Activated T-cell treated with anti-CD3 and anti-CD28 coated beads, Interleukin-2, amount 50 U/mL, for 24 hours (primary cell): ENCODE results near the gene GULP1.

Experiments used
- DNase-seq: peaks from one replicate; pipeline ENCODE4 v3.0.0-alpha.2; 2020
- H3K27ac Mint-ChIP-seq: 2 replicates; pipeline ENCODE4 v1.8.0; 2020; ENCODE audit warnings: mild to moderate bottlenecking, mixed read lengths
- H3K27me3 Mint-ChIP-seq: 2 replicates; pipeline ENCODE4 v1.8.0; 2020; ENCODE audit warnings: mixed read lengths
- H3K36me3 Mint-ChIP-seq: 2 replicates; pipeline ENCODE4 v1.8.0; 2020; ENCODE audit warnings: low read depth, mixed read lengths
- H3K4me1 Mint-ChIP-seq: 2 replicates; pipeline ENCODE4 v1.8.0; 2020; ENCODE audit warnings: low read depth, mixed read lengths
- H3K4me3 Mint-ChIP-seq: 2 replicates; pipeline ENCODE4 v1.8.0; 2020; ENCODE audit warnings: mild to moderate bottlenecking, moderate library complexity, mixed read lengths
- H3K9me3 Mint-ChIP-seq: 2 replicates; pipeline ENCODE4 v1.8.0; 2020; ENCODE audit warnings: mixed read lengths

Gene GULP1

GRCh38 chr2:188506843-188507242 is 215.2 kb downstream of the GULP1 start:
- no peak overlapping the region for H3K4me3 Mint-ChIP-seq
- peaks cover 6% of the 10 kb centered on the region for H3K27me3 Mint-ChIP-seq
- no peak for DNase-seq
- H3K9me3 Mint-ChIP-seq = no peaks in the 10 kb centered on the region
- H3K36me3 Mint-ChIP-seq = no peaks in the 10 kb centered on the region
- H3K27ac Mint-ChIP-seq = no peak overlapping the region
- no peaks in the 10 kb centered on the region for H3K4me1 Mint-ChIP-seq

GRCh38 chr2:188511346-188511745 is 219.7 kb downstream of the GULP1 start:
- peaks cover 6% of the 10 kb centered on the region for H3K27me3 Mint-ChIP-seq
- DNase-seq = no peak
- H3K9me3 Mint-ChIP-seq = no peaks in the 10 kb centered on the region
- H3K4me1 Mint-ChIP-seq = no peaks in the 10 kb centered on the region
- no peaks in the 10 kb centered on the region for H3K36me3 Mint-ChIP-seq
- no peak overlapping the region for H3K4me3 Mint-ChIP-seq
- H3K27ac Mint-ChIP-seq = no peak overlapping the region

- Mint-ChIP-seq H3K4me3 (no peak overlapping the region), H3K9me3 (no peaks in the 10 kb centered on the region), H3K27me3 (peaks cover 3% of the 10 kb centered on the region), H3K27ac (no peak overlapping the region), H3K36me3 (no peaks in the 10 kb centered on the region), H3K4me1 (no peaks in the 10 kb centered on the region)
- no peak for DNase-seq
These were observed 220.8 kb downstream of the GULP1 start for GRCh38 chr2:188512456-188512855.

- Mint-ChIP-seq H3K4me3 (no peak overlapping the region), H3K27ac (no peak overlapping the region), H3K9me3 (no peaks in the 10 kb centered on the region), H3K36me3 (no peaks in the 10 kb centered on the region), H3K4me1 (no peaks in the 10 kb centered on the region), H3K27me3 (peaks cover 3% of the 10 kb centered on the region)
- no peak for DNase-seq
These were observed 224.2 kb downstream of the GULP1 start for GRCh38 chr2:188515918-188516317.

GRCh38 chr2:188517549-188518215 is 226.0 kb downstream of the GULP1 start:
- DNase-seq = no peak
- H3K9me3 Mint-ChIP-seq = no peaks in the 10 kb centered on the region
- H3K36me3 Mint-ChIP-seq = no peaks in the 10 kb centered on the region
- no peak overlapping the region for H3K27ac Mint-ChIP-seq
- H3K4me3 Mint-ChIP-seq = no peak overlapping the region
- peaks cover 3% of the 10 kb centered on the region for H3K27me3 Mint-ChIP-seq
- H3K4me1 Mint-ChIP-seq = no peaks in the 10 kb centered on the region

- Mint-ChIP-seq H3K4me1 (no peaks in the 10 kb centered on the region), H3K36me3 (no peaks in the 10 kb centered on the region), H3K9me3 (no peaks in the 10 kb centered on the region), H3K27ac (no peak overlapping the region), H3K4me3 (no peak overlapping the region), H3K27me3 (peaks cover 3% of the 10 kb centered on the region)
- DNase-seq = no peak
These were observed 226.7 kb downstream of the GULP1 start for GRCh38 chr2:188518381-188518780.

GRCh38 chr2:188519136-188519535 is 227.5 kb downstream of the GULP1 start:
- Mint-ChIP-seq H3K36me3 (no peaks in the 10 kb centered on the region), H3K4me3 (no peak overlapping the region), H3K27ac (no peak overlapping the region), H3K9me3 (no peaks in the 10 kb centered on the region), H3K4me1 (no peaks in the 10 kb centered on the region), H3K27me3 (peaks cover 3% of the 10 kb centered on the region)
- DNase-seq = no peak

- Mint-ChIP-seq H3K27me3 (peaks cover 3% of the 10 kb centered on the region), H3K4me3 (no peak overlapping the region), H3K4me1 (no peaks in the 10 kb centered on the region), H3K9me3 (no peaks in the 10 kb centered on the region), H3K27ac (no peak overlapping the region), H3K36me3 (no peaks in the 10 kb centered on the region)
- DNase-seq = no peak
These were observed 230.8 kb downstream of the GULP1 start for GRCh38 chr2:188522517-188522916.

GRCh38 chr2:188523919-188524318 is 232.2 kb downstream of the GULP1 start:
- Mint-ChIP-seq H3K27ac (no peak overlapping the region), H3K27me3 (peaks cover 3% of the 10 kb centered on the region), H3K36me3 (no peaks in the 10 kb centered on the region), H3K4me3 (no peak overlapping the region), H3K9me3 (no peaks in the 10 kb centered on the region), H3K4me1 (no peaks in the 10 kb centered on the region)
- DNase-seq = no peak

- Mint-ChIP-seq H3K27ac (no peak overlapping the region), H3K36me3 (no peaks in the 10 kb centered on the region), H3K4me1 (no peaks in the 10 kb centered on the region), H3K27me3 (peaks cover 3% of the 10 kb centered on the region), H3K4me3 (no peak overlapping the region), H3K9me3 (no peaks in the 10 kb centered on the region)
- DNase-seq = peak; percentile 27
These were observed 232.9 kb downstream of the GULP1 start for GRCh38 chr2:188524519-188525113.

- Mint-ChIP-seq H3K9me3 (no peaks in the 10 kb centered on the region), H3K27ac (no peak overlapping the region), H3K4me3 (no peak overlapping the region), H3K27me3 (no peaks in the 10 kb centered on the region), H3K4me1 (no peaks in the 10 kb centered on the region), H3K36me3 (no peaks in the 10 kb centered on the region)
- no peak for DNase-seq
These were observed 235.0 kb downstream of the GULP1 start for GRCh38 chr2:188526701-188527100.

GRCh38 chr2:188527141-188527540 is 235.5 kb downstream of the GULP1 start:
- Mint-ChIP-seq H3K27me3 (no peaks in the 10 kb centered on the region), H3K27ac (no peak overlapping the region), H3K9me3 (no peaks in the 10 kb centered on the region), H3K36me3 (no peaks in the 10 kb centered on the region), H3K4me3 (no peak overlapping the region), H3K4me1 (no peaks in the 10 kb centered on the region)
- no peak for DNase-seq

GRCh38 chr2:188527581-188527993 is 235.9 kb downstream of the GULP1 start:
- Mint-ChIP-seq H3K4me3 (no peak overlapping the region), H3K27me3 (no peaks in the 10 kb centered on the region), H3K27ac (no peak overlapping the region), H3K4me1 (no peaks in the 10 kb centered on the region), H3K36me3 (no peaks in the 10 kb centered on the region), H3K9me3 (no peaks in the 10 kb centered on the region)
- no peak for DNase-seq

- Mint-ChIP-seq H3K9me3 (no peaks in the 10 kb centered on the region), H3K27ac (no peak overlapping the region), H3K27me3 (no peaks in the 10 kb centered on the region), H3K4me1 (no peaks in the 10 kb centered on the region), H3K4me3 (no peak overlapping the region), H3K36me3 (no peaks in the 10 kb centered on the region)
- DNase-seq = no peak
These were observed 238.0 kb downstream of the GULP1 start for GRCh38 chr2:188529710-188530109.

GRCh38 chr2:188534875-188535274 is 243.2 kb downstream of the GULP1 start:
- Mint-ChIP-seq H3K36me3 (no peaks in the 10 kb centered on the region), H3K4me3 (no peak overlapping the region), H3K27ac (no peak overlapping the region), H3K27me3 (peaks cover 3% of the 10 kb centered on the region), H3K4me1 (no peaks in the 10 kb centered on the region), H3K9me3 (peaks cover 8% of the 10 kb centered on the region)
- no peak for DNase-seq
